ENCODE data around the gene CFAP157.

Gene CFAP157

GRCh38 chr9:127682351-127683136, 24.2 kb upstream of the CFAP157 start:
- no peak for TF ChIP-seq CTCF (IDR thresholded peaks at IDR 0.05)
- Histone ChIP-seq H3K27ac (no peak overlapping the region), H3K4me3 (no peak overlapping the region)
- DNase-seq (ENCODE audit: low spot score) = no peak

GRCh38 chr9:127683723-127684122, 23.1 kb upstream of the CFAP157 start:
- H3K27ac ChIP-seq = no peak overlapping the region
- H3K4me3 ChIP-seq = no peak overlapping the region
- no peak for TF ChIP-seq CTCF (IDR thresholded peaks at IDR 0.05)
- DNase-seq (ENCODE audit: low spot score) = no peak

- no peak overlapping the region for H3K27ac ChIP-seq
- no peak overlapping the region for H3K4me3 ChIP-seq
- TF ChIP-seq CTCF (IDR thresholded peaks at IDR 0.05) = no peak
- no peak for DNase-seq (ENCODE audit: low spot score)
These were observed 22.2 kb upstream of the CFAP157 start for GRCh38 chr9:127684576-127684975.

- H3K4me3 ChIP-seq = no peak overlapping the region
- TF ChIP-seq CTCF (IDR thresholded peaks at IDR 0.05) = no peak
- DNase-seq (ENCODE audit: low spot score) = no peak
- H3K27ac ChIP-seq = no peak overlapping the region
These were observed 20.1 kb upstream of the CFAP157 start for GRCh38 chr9:127686461-127687393.

- no peak for TF ChIP-seq CTCF (IDR thresholded peaks at IDR 0.05)
- no peak for DNase-seq (ENCODE audit: low spot score)
- Histone ChIP-seq H3K4me3 (no peak overlapping the region), H3K27ac (no peak overlapping the region)
These were observed 17.3 kb upstream of the CFAP157 start for GRCh38 chr9:127689329-127690000.

- no peak for TF ChIP-seq CTCF (IDR thresholded peaks at IDR 0.05)
- Histone ChIP-seq H3K4me3 (no peak overlapping the region), H3K27ac (no peak overlapping the region)
- DNase-seq (ENCODE audit: low spot score) = no peak
These were observed 16.1 kb upstream of the CFAP157 start for GRCh38 chr9:127690735-127691134.

All from coronary artery (tissue), 2 donors.